GM12878 (cell line): Measurements from ENCODE around the gene ARHGAP1. TPM values are rescaled to one million over a fixed set of nuclear protein-coding genes. Genes with fewer than 3 reads are reported as not detected.

Experiments
- ATAC-seq: fragments of 200-7000 bp; cut with Tn5 transposase; 3 replicates; pipeline ENCODE4 v1.9.1; 2020; ENCODE audit warnings: mild to moderate bottlenecking, moderate library complexity
- BruUV-seq: library from RNA; stranded (reverse); fragments of 400-500 nt; replicated peaks from 2 replicates; lab custom pipeline; 2021; lab: Mats Ljungman, UMichigan
- CTCF ChIA-PET: fragments of 300-600 bp; sonication (Branson Sonifier 250); formaldehyde crosslinking; extraction: SDS; loops from one replicate; lab custom pipeline; 2021; ENCODE audit warnings: inconsistent platforms; lab: Yijun Ruan, JAX
- POLR2A ChIA-PET: fragments of 350-600 bp; formaldehyde crosslinking; extraction: SDS; loops from one replicate; lab custom pipeline; 2021; ENCODE audit warnings: inconsistent platforms; lab: Charles Lee
- RAD21 ChIA-PET: fragments of 300-600 bp; sonication (Branson Sonifier 250); formaldehyde crosslinking; loops from one replicate; lab custom pipeline; 2023; ENCODE audit warnings: antibody characterized with exemption; ENCODE audit not compliant: unreplicated experiment; lab: Charles Lee
- SMC1A ChIA-PET: fragments of 300-600 bp; sonication (Branson Sonifier 250); formaldehyde crosslinking; loops from one replicate; lab custom pipeline; 2023; ENCODE audit not compliant: unreplicated experiment, uncharacterized antibody; lab: Charles Lee
- DNase-seq: peaks from one replicate; pipeline ENCODE4 v3.0.0-alpha.2; 2011; ENCODE audit warnings: low read depth, low spot score
- FAIRE-seq: peaks from 3 replicates; lab custom pipeline; 2011; peaks lifted over from hg19 to GRCh38; lab: Jason Lieb, UNC
- H2AFZ ChIP-seq: 2 replicates; pipeline ENCODE4 v1.6.0; 2011; ENCODE audit warnings: low read depth, low read length, control low read depth; ENCODE audit not compliant: control insufficient read depth
- H3K27ac ChIP-seq: 2 replicates; pipeline ENCODE4 v1.5.1; 2011; ENCODE audit warnings: control low read depth; ENCODE audit not compliant: control insufficient read depth, insufficient read depth
- H3K27me3 ChIP-seq, 2 experiments: replicated peaks in 1 of 2; 2 replicates each; pipeline versions ENCODE4 v1.6.0 to v1.6.1; 2011; ENCODE audit warnings: low read length in 1 of 2; ENCODE audit not compliant: control insufficient read depth in 2 of 2, insufficient read depth in 2 of 2
- H3K36me3 ChIP-seq, 2 experiments: 2 replicates each; pipeline ENCODE4 v1.5.1; 2011; ENCODE audit warnings: low read length in 1 of 2; ENCODE audit not compliant: control insufficient read depth in 2 of 2, insufficient read depth in 2 of 2
- H3K4me1 ChIP-seq: 2 replicates; pipeline ENCODE4 v1.6.1; 2011; ENCODE audit warnings: mild to moderate bottlenecking, low read length, moderate library complexity, mixed read lengths; ENCODE audit not compliant: control insufficient read depth, insufficient read depth
- H3K4me2 ChIP-seq: 2 replicates; pipeline ENCODE4 v1.6.0; 2011; ENCODE audit warnings: control low read depth; ENCODE audit not compliant: control insufficient read depth, insufficient read depth
- H3K4me3 ChIP-seq: fragments of 200-600 bp; sonication (generic); 2 replicates; pipeline ENCODE4 v1.5.1; 2016
- H3K79me2 ChIP-seq: 2 replicates; pipeline ENCODE4 v1.6.0; 2011; ENCODE audit warnings: low read length; ENCODE audit not compliant: control insufficient read depth, insufficient read depth
- H3K9ac ChIP-seq: 2 replicates; pipeline ENCODE4 v1.8.0; 2011; ENCODE audit warnings: low read length, control low read depth, mixed read lengths; ENCODE audit not compliant: control insufficient read depth, insufficient read depth
- H3K9me3 ChIP-seq: replicated peaks from 3 replicates; pipeline ENCODE4 v1.5.1; 2011; ENCODE audit warnings: mild to moderate bottlenecking, low read length; ENCODE audit not compliant: control insufficient read depth, insufficient read depth
- H4K20me1 ChIP-seq: 2 replicates; pipeline ENCODE4 v1.6.0; 2011; ENCODE audit not compliant: control insufficient read depth, insufficient read depth
- ASH2L ChIP-seq: fragments of 300-600, 200-600 bp; sonication (generic); IDR thresholded peaks from 2 replicates; pipeline ENCODE4 v1.6.1; 2017; ENCODE audit warnings: low read depth, mild to moderate bottlenecking, borderline replicate concordance
- EED ChIP-seq: sonication (generic); IDR thresholded peaks from 2 replicates; pipeline ENCODE4 v1.6.1; 2016; ENCODE audit warnings: antibody characterized with exemption, low read depth
- IKZF1 ChIP-seq: fragments of 450-650 bp; conservative IDR thresholded peaks from 2 replicates; pipeline ENCODE4 v1.6.1; 2017; ENCODE audit warnings: antibody characterized with exemption, mild to moderate bottlenecking
- YBX1 ChIP-seq: fragments of 450-650 bp; IDR thresholded peaks from 2 replicates; pipeline ENCODE4 v1.6.1; 2016; ENCODE audit warnings: antibody characterized with exemption
- in situ Hi-C: fragments of 300-500 bp; cut with MboI; formaldehyde crosslinking; loops from 9 replicates; pipeline ENCODE4 v1.14.3; 2018; ENCODE audit warnings: mixed read lengths
- intact Hi-C: fragments of 100-400 bp; cut with micrococcal nuclease; formaldehyde crosslinking; loops from one replicate; pipeline ENCODE4 v1.14.2; 2022; ENCODE audit not compliant: unreplicated experiment
- polyA plus RNA-seq, 11 experiments: library from polyadenylated mRNA; depleted of rRNA in 4 of 11; unstranded in 6 of 11; stranded (reverse) in 5 of 11; fragments of >200 nt; fragmentation: Nextera tagmentation in 4 of 11; fragmentation: Illumina TruSeq in 1 of 11; extraction: Ambion mirVana in 4 of 11; extraction: Trizol in 1 of 11; gene quantifications; 1 replicate in 1 of 11; 2 replicates in 10 of 11; pipeline versions ENCODE4 v1.2.1 to v1.2.3, GENCODE V29; 2011 to 2016; ENCODE audit warnings: inconsistent platforms in 2 of 11, missing spikeins in 2 of 11, low read depth in 1 of 11
- total RNA-seq, 4 experiments: library from RNA; depleted of rRNA in 3 of 4; stranded (reverse); fragments of >200 nt in 3 of 4; fragmentation: Illumina TruSeq in 1 of 4; extraction: Trizol in 1 of 4; gene quantifications; 2 replicates each; pipeline versions ENCODE4 v1.2.1 to v1.2.3, GENCODE V29; 2013 to 2021
- TF ChIP-seq, protein P1 (sequence below): IDR thresholded peaks from 2 replicates; pipeline ENCODE4 v1.6.1; 2011; ENCODE audit warnings: borderline replicate concordance, low read depth, mild to moderate bottlenecking, moderate library complexity, low read length; ENCODE audit not compliant: insufficient read depth, poor library complexity, severe bottlenecking

The ARHGAP1 gene
- total and polyA plus RNA-seq, 10 of the 15 experiments (the other 5 are each of a cell fraction or from before 2014, with no cell fraction given), result 4.3 to 45.5 (median 23.2) TPM

DNA sequence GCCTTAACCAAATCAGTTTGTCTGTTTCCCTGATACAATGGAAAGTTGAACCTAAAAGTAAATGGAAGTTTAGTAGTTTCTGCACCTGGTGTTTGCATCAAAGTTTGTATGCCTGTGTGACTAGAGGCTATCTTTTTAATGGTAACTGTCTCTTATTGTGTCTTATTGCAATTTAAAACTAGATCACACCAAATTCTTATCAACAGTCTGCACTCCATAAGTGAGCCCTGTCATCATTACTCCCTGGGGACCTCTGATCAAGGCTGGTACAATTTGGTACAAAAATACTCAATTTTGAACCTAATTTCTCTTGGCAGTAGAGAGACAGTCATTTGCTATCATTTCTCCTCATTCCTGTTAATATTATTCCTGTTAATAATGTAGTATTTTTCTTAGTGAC is 38.1 kb downstream of the ARHGAP1 start:
- FAIRE-seq (no peak), DNase-seq (no peak), ATAC-seq (no peak)
- ChIA-PET SMC1A (no interaction called here), CTCF (no interaction called here), POLR2A (no interaction called here), RAD21 (no interaction called here)
- no peak overlapping the region for H3K4me3 ChIP-seq
- H3K4me1 ChIP-seq, result no peaks in the 10 kb centered on the region
- H3K27ac ChIP-seq, result no peak overlapping the region
- in situ Hi-C loops, result no loop called here
- TF ChIP-seq YBX1, result no peak
- no peak for TF ChIP-seq ASH2L
- TF ChIP-seq, protein P1, sequence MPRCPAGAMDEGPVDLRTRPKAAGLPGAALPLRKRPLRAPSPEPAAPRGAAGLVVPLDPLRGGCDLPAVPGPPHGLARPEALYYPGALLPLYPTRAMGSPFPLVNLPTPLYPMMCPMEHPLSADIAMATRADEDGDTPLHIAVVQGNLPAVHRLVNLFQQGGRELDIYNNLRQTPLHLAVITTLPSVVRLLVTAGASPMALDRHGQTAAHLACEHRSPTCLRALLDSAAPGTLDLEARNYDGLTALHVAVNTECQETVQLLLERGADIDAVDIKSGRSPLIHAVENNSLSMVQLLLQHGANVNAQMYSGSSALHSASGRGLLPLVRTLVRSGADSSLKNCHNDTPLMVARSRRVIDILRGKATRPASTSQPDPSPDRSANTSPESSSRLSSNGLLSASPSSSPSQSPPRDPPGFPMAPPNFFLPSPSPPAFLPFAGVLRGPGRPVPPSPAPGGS, result no peak
- no peaks in the 10 kb centered on the region for H3K79me2 ChIP-seq
- H3K9ac ChIP-seq, result no peak overlapping the region
- no peaks in the 10 kb centered on the region for H3K27me3 ChIP-seq
- no peaks in the 10 kb centered on the region for H4K20me1 ChIP-seq
- H3K36me3 ChIP-seq, result peaks cover 13 to 31% of the 10 kb centered on the region in 2 experiments
- H3K4me2 ChIP-seq, result no peak overlapping the region
- no peaks in the 10 kb centered on the region for H3K9me3 ChIP-seq
- no TSS peak for BruUV-seq
- no peak overlapping the region for H2AFZ ChIP-seq
- intact Hi-C loops, result no loop called here

DNA sequence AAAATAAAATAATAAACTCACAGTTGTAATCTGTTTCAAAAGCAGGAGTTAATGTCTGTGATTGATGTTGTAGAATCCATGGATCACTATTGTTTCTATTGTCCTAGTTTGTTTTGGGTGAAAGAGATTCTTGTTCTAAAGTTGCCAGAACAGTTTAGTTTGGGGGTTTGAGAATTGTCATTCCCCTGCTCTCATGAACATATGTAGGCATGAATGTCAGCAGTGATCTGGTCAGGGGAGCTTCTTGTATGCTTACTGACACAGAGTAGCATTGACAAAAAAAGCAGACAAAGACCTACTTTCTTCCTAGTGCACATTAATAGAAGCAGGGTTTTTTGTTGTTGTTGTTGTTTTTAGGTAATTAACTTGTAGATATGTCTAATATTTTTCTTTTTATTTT is 38.6 kb downstream of the ARHGAP1 start:
- H3K27ac ChIP-seq, result no peak overlapping the region
- no peaks in the 10 kb centered on the region for H3K27me3 ChIP-seq
- TF ChIP-seq EED (no peak), IKZF1 (no peak)
- TF ChIP-seq, all 136 proteins: peak for 0
- Histone ChIP-seq H4K20me1 (no peaks in the 10 kb centered on the region), H3K4me2 (no peak overlapping the region), H3K4me1 (no peaks in the 10 kb centered on the region), H3K79me2 (no peaks in the 10 kb centered on the region), H2AFZ (no peak overlapping the region), H3K9me3 (no peaks in the 10 kb centered on the region), H3K4me3 (no peak overlapping the region), H3K9ac (no peak overlapping the region), H3K36me3 (peaks cover 12 to 34% of the 10 kb centered on the region in 2 experiments)
- FAIRE-seq (no peak), ATAC-seq (no peak), DNase-seq (no peak)
- CTCF ChIA-PET, result no interaction called here
- intact Hi-C loops, result no loop called here
- RAD21 ChIA-PET, result no interaction called here
- POLR2A ChIA-PET, result no interaction called here
- no TSS peak for BruUV-seq
- SMC1A ChIA-PET, result no interaction called here
- in situ Hi-C loops, result no loop called here
